CD4-positive, alpha-beta T cell (primary cell): ENCODE measurements around the gene CYFIP1. TPM values are rescaled to one million over a fixed set of nuclear protein-coding genes. Genes with fewer than 3 reads are reported as not detected.

Source experiments
- ATAC-seq: fragments of 200-7000 bp; cut with Tn5 transposase; one replicate; pipeline ENCODE4 v1.10.0; 2022; ENCODE audit warnings: mild to moderate bottlenecking; ENCODE audit not compliant: poor library complexity
- CTCF ChIA-PET: fragments of 350-600 bp; sonication (Branson Sonifier 250); formaldehyde crosslinking; loops from one replicate; lab custom pipeline; 2021; ENCODE audit warnings: antibody characterized with exemption, inconsistent platforms; lab: Charles Lee
- POLR2A ChIA-PET: fragments of 350-600 bp; sonication (Branson Sonifier 250); formaldehyde crosslinking; loops from one replicate; lab custom pipeline; 2021; ENCODE audit warnings: antibody characterized with exemption, inconsistent platforms; lab: Charles Lee
- DNase-seq, 14 experiments: peaks; one replicate each; pipeline ENCODE4 v3.0.0-alpha.2; 2013 to 2020; ENCODE audit warnings: mixed read lengths in 2 of 14
- H3K27ac ChIP-seq, 2 donors: one replicate each; pipeline versions ENCODE4 v1.5.1 to v1.7.0; 2013; ENCODE audit warnings: low read length in 2 of 2, low read depth in 1 of 2, mild to moderate bottlenecking in 1 of 2
- H3K27me3 ChIP-seq, 2 experiments: 1 replicate in 1 of 2; 2 replicates in 1 of 2; pipeline versions ENCODE4 v1.6.1 to v1.7.0; 2013; ENCODE audit warnings: low read length in 2 of 2, control low read depth in 1 of 2, mild to moderate bottlenecking in 1 of 2, moderate library complexity in 1 of 2; ENCODE audit not compliant: insufficient read depth in 2 of 2, control insufficient read depth in 1 of 2
- H3K36me3 ChIP-seq: one replicate; pipeline ENCODE4 v1.6.1; 2013; ENCODE audit warnings: low read length, control low read depth; ENCODE audit not compliant: insufficient read depth
- H3K4me1 ChIP-seq: one replicate; pipeline ENCODE4 v1.6.1; 2013; ENCODE audit warnings: low read length, control low read depth; ENCODE audit not compliant: insufficient read depth
- H3K4me3 ChIP-seq: one replicate; pipeline ENCODE4 v1.5.1; 2013; ENCODE audit warnings: mild to moderate bottlenecking, low read length, moderate library complexity
- H3K9me3 ChIP-seq, 2 experiments: 1 replicate in 1 of 2; 2 replicates in 1 of 2; pipeline versions ENCODE4 v1.6.1 to v1.7.0; 2013; ENCODE audit warnings: low read length in 2 of 2, mild to moderate bottlenecking in 2 of 2, control low read depth in 1 of 2, moderate library complexity in 1 of 2; ENCODE audit not compliant: control insufficient read depth in 1 of 2, insufficient read depth in 1 of 2
- H3K27ac Mint-ChIP-seq: one replicate; pipeline ENCODE4 v1.8.0; 2020; ENCODE audit warnings: mixed read lengths
- H3K27me3 Mint-ChIP-seq: one replicate; pipeline ENCODE4 v1.8.0; 2021; ENCODE audit warnings: mixed read lengths
- H3K36me3 Mint-ChIP-seq: one replicate; pipeline ENCODE4 v1.8.0; 2021; ENCODE audit warnings: low read depth, mixed read lengths
- H3K4me1 Mint-ChIP-seq: one replicate; pipeline ENCODE4 v1.8.0; 2021; ENCODE audit warnings: low read depth, mixed read lengths
- H3K4me3 Mint-ChIP-seq: one replicate; pipeline ENCODE4 v1.8.0; 2020; ENCODE audit warnings: mild to moderate bottlenecking, mixed read lengths
- H3K9me3 Mint-ChIP-seq: one replicate; pipeline ENCODE4 v1.8.0; 2020; ENCODE audit warnings: mixed read lengths
- intact Hi-C, 2 experiments: fragments of 100-400 bp; cut with DNase I in 1 of 2; cut with micrococcal nuclease in 1 of 2; formaldehyde crosslinking; loops; one replicate each; pipeline versions ENCODE4 v1.15.1 to v1.9.0; 2023 to 2025; cut with DNase I, micrococcal nuclease
- total RNA-seq, 174 experiments: library from RNA in 2 of 174; stranded (reverse) in 2 of 174; gene quantifications; one replicate each; pipeline ENCODE4 v1.2.3 and lab custom pipeline; 2021 to 2026
- TF ChIP-seq, protein P1 (sequence below): fragments of 200-600 bp; IDR thresholded peaks from one replicate; pipeline ENCODE4 v1.8.0; 2022; ENCODE audit warnings: antibody characterized with exemption, mild to moderate bottlenecking

CYFIP1 gene
- total RNA-seq, 2 experiments from 2014 or later: 3.2 to 4.4 TPM

DNA sequence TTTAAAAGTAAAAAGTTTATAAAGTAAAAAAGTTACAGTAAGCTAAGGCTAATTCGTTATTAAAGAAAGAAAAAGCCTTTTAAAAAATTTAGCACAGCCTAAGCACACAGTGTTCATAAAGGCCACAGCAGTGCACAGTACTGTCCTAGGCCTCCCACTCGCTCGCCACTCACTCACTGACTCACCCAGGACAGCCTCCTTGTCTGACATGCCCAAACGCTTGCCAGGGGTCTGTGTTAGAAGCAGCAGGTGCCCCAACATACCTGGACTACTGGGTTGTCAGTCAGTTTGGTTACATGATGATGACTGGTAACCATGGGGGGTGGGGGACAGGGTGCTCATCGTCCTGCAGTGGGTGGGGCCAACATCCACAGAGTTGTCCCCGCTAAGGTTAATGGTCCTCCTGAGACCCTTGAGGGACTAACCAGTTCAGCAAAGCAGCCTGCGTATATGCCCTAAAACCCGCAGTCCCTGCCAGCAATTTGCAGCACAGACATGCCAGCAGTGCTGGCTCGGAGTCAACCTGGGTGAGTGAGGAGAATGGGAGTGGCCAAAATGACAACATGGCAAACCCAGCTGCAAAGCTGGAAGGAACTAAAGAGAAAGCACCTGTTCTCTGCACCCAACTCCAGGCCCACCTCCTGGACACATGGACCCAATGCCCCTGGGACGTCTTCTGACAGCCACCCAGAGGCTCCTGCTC is 49.2 kb downstream of the CYFIP1 start:
- POLR2A ChIA-PET: no interaction called here

DNA sequence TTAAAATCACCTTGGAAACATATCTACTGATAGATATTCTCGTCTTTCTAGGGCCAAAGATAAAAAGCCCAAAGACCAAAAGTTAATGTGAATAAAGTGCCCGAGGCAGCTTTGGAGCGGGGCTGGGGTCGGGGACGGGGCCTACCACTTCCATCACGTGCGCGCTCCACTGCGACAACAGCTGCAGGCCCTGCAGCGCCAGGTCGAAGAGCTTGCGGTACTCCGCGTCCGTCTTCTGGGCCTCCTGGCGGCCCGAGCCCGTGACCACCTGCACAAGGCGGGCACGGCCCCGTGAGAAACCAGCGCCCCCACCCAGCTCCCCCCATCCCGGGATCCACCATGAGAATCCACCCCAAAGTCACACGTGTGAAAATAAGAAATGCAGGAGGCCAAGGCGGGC is 52.4 kb downstream of the CYFIP1 start:
- H3K9me3 Mint-ChIP-seq: no peaks in the 10 kb centered on the region
- TF ChIP-seq, protein P1, sequence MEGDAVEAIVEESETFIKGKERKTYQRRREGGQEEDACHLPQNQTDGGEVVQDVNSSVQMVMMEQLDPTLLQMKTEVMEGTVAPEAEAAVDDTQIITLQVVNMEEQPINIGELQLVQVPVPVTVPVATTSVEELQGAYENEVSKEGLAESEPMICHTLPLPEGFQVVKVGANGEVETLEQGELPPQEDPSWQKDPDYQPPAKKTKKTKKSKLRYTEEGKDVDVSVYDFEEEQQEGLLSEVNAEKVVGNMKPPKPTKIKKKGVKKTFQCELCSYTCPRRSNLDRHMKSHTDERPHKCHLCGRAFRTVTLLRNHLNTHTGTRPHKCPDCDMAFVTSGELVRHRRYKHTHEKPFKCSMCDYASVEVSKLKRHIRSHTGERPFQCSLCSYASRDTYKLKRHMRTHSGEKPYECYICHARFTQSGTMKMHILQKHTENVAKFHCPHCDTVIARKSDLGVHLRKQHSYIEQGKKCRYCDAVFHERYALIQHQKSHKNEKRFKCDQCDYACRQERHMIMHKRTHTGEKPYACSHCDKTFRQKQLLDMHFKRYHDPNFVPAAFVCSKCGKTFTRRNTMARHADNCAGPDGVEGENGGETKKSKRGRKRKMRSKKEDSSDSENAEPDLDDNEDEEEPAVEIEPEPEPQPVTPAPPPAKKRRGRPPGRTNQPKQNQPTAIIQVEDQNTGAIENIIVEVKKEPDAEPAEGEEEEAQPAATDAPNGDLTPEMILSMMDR: no peak
- Histone ChIP-seq H3K4me3 (no peak overlapping the region), H3K36me3 (no peaks in the 10 kb centered on the region), H3K27me3 (no peaks in the 10 kb centered on the region), H3K27ac (no peak overlapping the region), H3K9me3 (no peaks in the 10 kb centered on the region), H3K4me1 (no peaks in the 10 kb centered on the region)
- H3K4me3 Mint-ChIP-seq: no peak overlapping the region
- H3K36me3 Mint-ChIP-seq: no peaks in the 10 kb centered on the region
- H3K27ac Mint-ChIP-seq: no peak overlapping the region
- DNase-seq: no peak
- intact Hi-C loops: no loop called here
- no peaks in the 10 kb centered on the region for H3K4me1 Mint-ChIP-seq
- H3K27me3 Mint-ChIP-seq: no peaks in the 10 kb centered on the region
- ATAC-seq: no peak
- ChIA-PET POLR2A (no interaction called here), CTCF (no interaction called here)

More for the DNA sequence above, 49.2 kb downstream of the CYFIP1 start:
- TF ChIP-seq, protein P1: no peak
- DNase-seq (no peak), ATAC-seq (no peak)
- H3K4me3 Mint-ChIP-seq: no peak overlapping the region
- H3K9me3 Mint-ChIP-seq: no peaks in the 10 kb centered on the region
- no peak overlapping the region for H3K4me3 ChIP-seq
- CTCF ChIA-PET: no interaction called here
- H3K36me3 ChIP-seq: no peaks in the 10 kb centered on the region
- no peaks in the 10 kb centered on the region for H3K9me3 ChIP-seq
- no peak overlapping the region for H3K27ac ChIP-seq
- no peaks in the 10 kb centered on the region for H3K4me1 Mint-ChIP-seq
- H3K4me1 ChIP-seq: no peaks in the 10 kb centered on the region
- no peaks in the 10 kb centered on the region for H3K27me3 ChIP-seq
- H3K36me3 Mint-ChIP-seq: no peaks in the 10 kb centered on the region
- intact Hi-C loops: no loop called here
- H3K27me3 Mint-ChIP-seq: no peaks in the 10 kb centered on the region
- no peak overlapping the region for H3K27ac Mint-ChIP-seq

DNA sequence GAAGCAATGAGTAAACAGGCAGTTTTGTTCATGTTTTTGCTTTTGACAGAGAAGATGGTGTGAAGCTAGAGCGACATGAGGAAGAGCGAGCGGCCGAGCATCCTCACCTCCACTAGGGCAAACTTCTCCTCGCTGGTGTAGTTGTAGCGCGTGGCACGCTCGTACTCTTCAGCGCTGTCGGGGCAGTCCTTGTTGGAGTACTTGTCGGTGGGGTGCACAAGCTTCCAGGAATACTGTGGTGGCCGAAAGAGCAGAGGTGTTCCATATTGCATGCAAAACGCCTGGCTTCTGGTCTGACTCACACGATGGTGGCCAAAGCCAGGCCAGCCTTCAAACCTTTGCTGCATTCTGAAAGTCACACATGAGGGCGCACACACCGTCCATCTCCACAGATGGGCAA is 54.3 kb downstream of the CYFIP1 start:
- H3K27me3 Mint-ChIP-seq: no peaks in the 10 kb centered on the region
- no peaks in the 10 kb centered on the region for H3K9me3 ChIP-seq
- no peaks in the 10 kb centered on the region for H3K4me1 ChIP-seq
- no peak overlapping the region for H3K27ac ChIP-seq
- TF ChIP-seq, protein P1: no peak
- intact Hi-C loops: no loop called here
- DNase-seq: no peak
- ChIA-PET POLR2A (no interaction called here), CTCF (no interaction called here)
- no peaks in the 10 kb centered on the region for H3K27me3 ChIP-seq
- no peaks in the 10 kb centered on the region for H3K36me3 Mint-ChIP-seq
- no peak overlapping the region for H3K4me3 Mint-ChIP-seq
- H3K36me3 ChIP-seq: no peaks in the 10 kb centered on the region
- no peak overlapping the region for H3K27ac Mint-ChIP-seq
- no peak for ATAC-seq
- H3K4me3 ChIP-seq: no peak overlapping the region
- H3K4me1 Mint-ChIP-seq: no peaks in the 10 kb centered on the region
- no peaks in the 10 kb centered on the region for H3K9me3 Mint-ChIP-seq
